H1 (cell line): Measurements from ENCODE around the gene NEK11. TPM values are rescaled to one million over a fixed set of nuclear protein-coding genes. Genes with fewer than 3 reads are reported as not detected.

Experiments used
- CTCF ChIA-PET: fragments of 300-600 bp; sonication (Branson Sonifier 250); formaldehyde crosslinking; loops from one replicate; lab custom pipeline; 2021; ENCODE audit not compliant: partially characterized antibody; lab: Charles Lee
- POLR2A ChIA-PET: fragments of 300-600 bp; sonication (Branson Sonifier 250); formaldehyde crosslinking; loops from one replicate; lab custom pipeline; 2021; ENCODE audit warnings: inconsistent platforms; ENCODE audit not compliant: partially characterized antibody; lab: Charles Lee
- DNase-seq, 2 experiments: peaks; one replicate each; pipeline versions ENCODE4 v3.0.0 to v3.0.0-alpha.2; 2010 to 2022; ENCODE audit warnings: low spot score in 2 of 2, low read depth in 1 of 2, mixed read lengths in 1 of 2
- FAIRE-seq: peaks from 2 replicates; lab custom pipeline; 2011; peaks lifted over from hg19 to GRCh38; lab: Jason Lieb, UNC
- H2AFZ ChIP-seq: 2 replicates; pipeline ENCODE4 v1.8.1; 2012; ENCODE audit warnings: low read length, inconsistent platforms
- H2AK5ac ChIP-seq: 2 replicates; pipeline ENCODE4 v1.6.1; 2013; ENCODE audit warnings: low read depth, low read length
- H2BK120ac ChIP-seq: replicated peaks from 2 replicates; pipeline ENCODE3; 2013; ENCODE audit warnings: low read depth, low read length, inconsistent platforms
- H2BK12ac ChIP-seq: 2 replicates; pipeline ENCODE4 v1.6.1; 2013; ENCODE audit warnings: low read depth, low read length
- H2BK15ac ChIP-seq: 2 replicates; pipeline ENCODE4 v1.6.1; 2013; ENCODE audit warnings: low read length
- H2BK20ac ChIP-seq: 2 replicates; pipeline ENCODE4 v1.6.1; 2013; ENCODE audit warnings: low read length
- H2BK5ac ChIP-seq: 2 replicates; pipeline ENCODE4 v1.6.1; 2013; ENCODE audit warnings: low read depth, low read length
- H3K14ac ChIP-seq: 2 replicates; pipeline ENCODE4 v1.6.1; 2013; ENCODE audit warnings: inconsistent platforms; ENCODE audit not compliant: insufficient read length
- H3K18ac ChIP-seq: 2 replicates; pipeline ENCODE4 v1.6.1; 2013; ENCODE audit warnings: low read length; ENCODE audit errors: extremely low read depth
- H3K23ac ChIP-seq: 2 replicates; pipeline ENCODE4 v1.6.1; 2013; ENCODE audit warnings: inconsistent platforms; ENCODE audit not compliant: insufficient read length
- H3K23me2 ChIP-seq: 2 replicates; pipeline ENCODE4 v1.6.1; 2013; ENCODE audit warnings: low read depth, low read length
- H3K27ac ChIP-seq: 2 replicates; pipeline ENCODE4 v1.6.1; 2011; ENCODE audit warnings: low read depth, low read length, inconsistent platforms
- H3K27me3 ChIP-seq, 4 experiments: replicated peaks in 1 of 4; 1 replicate in 1 of 4; 2 replicates in 3 of 4; pipeline versions ENCODE4 v1.6.1 to v1.8.1; 2011 to 2013; ENCODE audit warnings: low read length in 3 of 4, mild to moderate bottlenecking in 3 of 4, inconsistent platforms in 2 of 4, mixed read lengths in 2 of 4, moderate library complexity in 1 of 4; ENCODE audit not compliant: control insufficient read depth in 3 of 4, insufficient read depth in 3 of 4; ENCODE audit errors: extremely low read depth in 1 of 4
- H3K36me3 ChIP-seq, 4 experiments: 2 replicates each; pipeline versions ENCODE4 v1.6.1 to v1.8.1; 2011 to 2013; ENCODE audit warnings: mild to moderate bottlenecking in 4 of 4, low read length in 3 of 4, moderate library complexity in 2 of 4, control low read depth in 1 of 4, inconsistent platforms in 1 of 4; ENCODE audit not compliant: insufficient read depth in 4 of 4, control insufficient read depth in 2 of 4
- H3K4ac ChIP-seq: replicated peaks from 2 replicates; pipeline ENCODE3; 2013; ENCODE audit warnings: low read length, low read depth, mixed read lengths, inconsistent platforms; ENCODE audit not compliant: insufficient read length
- H3K4me1 ChIP-seq, 4 experiments: replicated peaks in 1 of 4; 1 replicate in 1 of 4; 2 replicates in 3 of 4; pipeline versions ENCODE4 v1.6.1 to v1.8.1; 2011 to 2013; ENCODE audit warnings: low read length in 3 of 4, inconsistent platforms in 2 of 4, mixed read lengths in 1 of 4; ENCODE audit not compliant: insufficient read depth in 4 of 4, control insufficient read depth in 3 of 4
- H3K4me2 ChIP-seq, 2 experiments: 2 replicates each; pipeline versions ENCODE4 v1.6.1 to v1.8.1; 2011 to 2013; ENCODE audit warnings: low read depth in 2 of 2, low read length in 2 of 2, control low read depth in 1 of 2, inconsistent platforms in 1 of 2, mild to moderate bottlenecking in 1 of 2; ENCODE audit not compliant: insufficient read depth in 1 of 2
- H3K4me3 ChIP-seq, 4 experiments: fragments of 200-600, 300-600 bp in 1 of 4; sonication (generic), shearing (Covaris generic), sonication (Bioruptor Twin) in 1 of 4; 2 replicates each; pipeline versions ENCODE4 v1.5.1 to v1.8.1; 2011 to 2016; ENCODE audit warnings: low read length in 4 of 4, low read depth in 3 of 4, control low read depth in 2 of 4, inconsistent platforms in 2 of 4, mild to moderate bottlenecking in 2 of 4, mixed read lengths in 1 of 4, moderate library complexity in 1 of 4; ENCODE audit not compliant: insufficient read depth in 2 of 4; ENCODE audit errors: extremely low read depth in 1 of 4
- H3K56ac ChIP-seq: replicated peaks from 2 replicates; pipeline ENCODE3; 2013; ENCODE audit warnings: low read depth, mild to moderate bottlenecking, mixed read lengths, low read length, inconsistent platforms; ENCODE audit not compliant: insufficient read length
- H3K79me1 ChIP-seq: 2 replicates; pipeline ENCODE4 v1.6.1; 2013; ENCODE audit warnings: low read depth, low read length, control low read depth
- H3K79me2 ChIP-seq, 2 experiments: 2 replicates each; pipeline versions ENCODE4 v1.6.1 to v1.8.1; 2012 to 2013; ENCODE audit warnings: low read length in 2 of 2, mild to moderate bottlenecking in 2 of 2, inconsistent platforms in 1 of 2; ENCODE audit not compliant: insufficient read depth in 2 of 2, control insufficient read depth in 1 of 2
- H3K9ac ChIP-seq, 4 experiments: replicated peaks in 1 of 4; 1 replicate in 1 of 4; 2 replicates in 3 of 4; pipeline versions ENCODE4 v1.6.1 to v1.8.1; 2011 to 2013; ENCODE audit warnings: low read depth in 3 of 4, low read length in 3 of 4, control low read depth in 2 of 4, mild to moderate bottlenecking in 2 of 4, moderate library complexity in 2 of 4, inconsistent platforms in 1 of 4; ENCODE audit errors: extremely low read depth in 1 of 4
- H3K9me3 ChIP-seq, 2 experiments: 2 replicates each; pipeline versions ENCODE4 v1.6.1 to v1.8.1; 2012 to 2013; ENCODE audit warnings: mild to moderate bottlenecking in 2 of 2, moderate library complexity in 2 of 2, control low read depth in 1 of 2, inconsistent platforms in 1 of 2, low read depth in 1 of 2, low read length in 1 of 2, mixed read lengths in 1 of 2; ENCODE audit not compliant: insufficient read depth in 2 of 2
- H4K20me1 ChIP-seq, 2 experiments: replicated peaks in 1 of 2; 2 replicates each; pipeline versions ENCODE3 to v1.8.1; 2011 to 2013; ENCODE audit warnings: inconsistent platforms in 2 of 2, low read length in 2 of 2, mild to moderate bottlenecking in 1 of 2; ENCODE audit not compliant: insufficient read depth in 2 of 2, control insufficient read depth in 1 of 2
- H4K5ac ChIP-seq: 2 replicates; pipeline ENCODE4 v1.6.1; 2013; ENCODE audit warnings: low read length, low read depth, mixed read lengths, inconsistent platforms; ENCODE audit not compliant: insufficient read length
- H4K8ac ChIP-seq: 2 replicates; pipeline ENCODE4 v1.8.0; 2013; ENCODE audit warnings: mild to moderate bottlenecking, moderate library complexity, low read length, inconsistent platforms; ENCODE audit not compliant: insufficient read depth; ENCODE audit errors: extremely low read depth
- H4K91ac ChIP-seq: replicated peaks from 2 replicates; pipeline ENCODE3; 2013; ENCODE audit warnings: low read length, mixed read lengths, inconsistent platforms; ENCODE audit not compliant: insufficient read length
- HDAC6 ChIP-seq: IDR thresholded peaks from one replicate; pipeline ENCODE4 v1.7.1; 2012; ENCODE audit warnings: low read depth, mild to moderate bottlenecking, inconsistent platforms, low read length, moderate library complexity
- RAD21 ChIP-seq, 2 experiments: IDR thresholded peaks in 1 of 2; conservative IDR thresholded peaks in 1 of 2; 2 replicates each; pipeline ENCODE4 v1.6.1; 2011; ENCODE audit warnings: low read depth in 2 of 2, low read length in 2 of 2, improper control_type of control experiment in 1 of 2, inconsistent platforms in 1 of 2, mild to moderate bottlenecking in 1 of 2, moderate library complexity in 1 of 2
- WGBS, 2 experiments: shearing (Covaris generic) in 1 of 2; methylation state at CpG; one replicate each; pipeline versions ENCODE4 v1.1.6 to v1.1.7; 2013 to 2015; ENCODE audit warnings: low lambda C conversion rate in 2 of 2, mixed read lengths in 2 of 2, inconsistent platforms in 1 of 2, low coverage in 1 of 2, missing lambda C conversion rate in 1 of 2; ENCODE audit not compliant: insufficient replicate concordance in 2 of 2, insufficient coverage in 1 of 2, insufficient read length in 1 of 2; ENCODE audit errors: extremely low coverage in 1 of 2, missing lambda C conversion rate in 1 of 2; 5-methylcytosine and 5-hydroxymethylcytosine counted together
- polyA plus RNA-seq, 7 experiments: library from polyadenylated mRNA; depleted of rRNA in 3 of 7; stranded (reverse) in 5 of 7; unstranded in 2 of 7; fragments of >200 nt in 5 of 7; fragments of 200-250 nt in 2 of 7; gene quantifications; 1 replicate in 5 of 7; 2 replicates in 1 of 7; 4 replicates in 1 of 7; pipeline versions ENCODE4 v1.2.1 to v1.2.3, GENCODE V29; 2011 to 2013; ENCODE audit warnings: missing spikeins in 2 of 7, mixed read lengths in 2 of 7
- total RNA-seq: library from RNA; stranded (reverse); fragmentation: NEBNext Ultra II Directional; extraction: Animal tissue kit (Norgen Biotek cat#: 25700); gene quantifications from 2 replicates; pipeline ENCODE4 v1.2.1, GENCODE V29; 2021

The NEK11 gene
- total and polyA plus RNA-seq, 2 of the 8 experiments (the other 6 are each of a cell fraction or from before 2014, with no cell fraction given): 0.60 TPM; not detected in 1

- Histone ChIP-seq H3K79me1 (no peaks in the 10 kb centered on the region), H3K18ac (no peak overlapping the region), H2AK5ac (no peak overlapping the region), H3K79me2 (no peaks in the 10 kb centered on the region), H3K9ac (no peak overlapping the region), H3K56ac (no peak overlapping the region), H3K14ac (no peak overlapping the region), H3K27me3 (no peaks in the 10 kb centered on the region), H4K5ac (no peak overlapping the region), H3K4ac (no peak overlapping the region), H3K4me1 (no peaks in the 10 kb centered on the region), H2AFZ (no peak overlapping the region), H3K4me2 (no peak overlapping the region), H3K27ac (no peak overlapping the region), H3K36me3 (no peaks in the 10 kb centered on the region), H3K4me3 (no peak overlapping the region), H4K8ac (no peak overlapping the region), H2BK5ac (no peak overlapping the region), H4K91ac (no peak overlapping the region), H2BK12ac (no peak overlapping the region), H3K23me2 (no peaks in the 10 kb centered on the region), H3K9me3 (no peaks in the 10 kb centered on the region), H3K23ac (no peak overlapping the region), H4K20me1 (no peaks in the 10 kb centered on the region), H2BK20ac (no peak overlapping the region), H2BK15ac (no peak overlapping the region), H2BK120ac (no peak overlapping the region)
- WGBS, 2 experiments: 92% methylated on average over 1 of the region's 1 CpG; no CpG with 5 or more reads in 1 of the 2 experiments
- DNase-seq (no peak), FAIRE-seq (no peak)
- TF ChIP-seq RAD21 (IDR thresholded peaks at IDR 0.05 in 1 of 2, conservative IDR thresholded peaks at IDR 0.05 in 1 of 2; ENCODE audit: low read depth in 2 of 2, low read length in 2 of 2) (peak; percentile 14 to 24; a peak in 1 of 4 replicates), HDAC6 (no peak)
- CTCF ChIA-PET: interaction anchor here (1.0 to 1.7 kb wide), 2 partner anchors 31 to 109 kb away, joined by 3 to 6 read pairs; no protein-coding TSS in a partner anchor
- POLR2A ChIA-PET: no interaction called here
These were observed 115.9 kb downstream of the NEK11 start for GRCh38 chr3:131142580-131142979.
